SH-SY5Y (cell line): ENCODE data around the gene ASTN1.

ENCODE experiments used
- GATA2 ChIP-seq: IDR thresholded peaks from 2 replicates; pipeline ENCODE4 v1.6.1; 2011; ENCODE audit warnings: mild to moderate bottlenecking, low read depth, low read length
- GATA3 ChIP-seq: IDR thresholded peaks from 2 replicates; pipeline ENCODE4 v1.6.1; 2011; ENCODE audit warnings: low read depth, mild to moderate bottlenecking, low read length, moderate library complexity

GRCh38 chr1:177065430-177065829 lies 99.1 kb downstream of the ASTN1 start:
- TF ChIP-seq GATA2 (no peak), GATA3 (no peak)
